Measurements from ENCODE around the gene CAPN6.

The CAPN6 gene

GRCh38 chrX:111254896-111255693 is 15.2 kb downstream of the CAPN6 start:
- no peak for TF ChIP-seq EZH2phosphoT487 (IDR thresholded peaks at IDR 0.05; ENCODE audit: borderline replicate concordance, low read length)
- TF ChIP-seq, protein P1, sequence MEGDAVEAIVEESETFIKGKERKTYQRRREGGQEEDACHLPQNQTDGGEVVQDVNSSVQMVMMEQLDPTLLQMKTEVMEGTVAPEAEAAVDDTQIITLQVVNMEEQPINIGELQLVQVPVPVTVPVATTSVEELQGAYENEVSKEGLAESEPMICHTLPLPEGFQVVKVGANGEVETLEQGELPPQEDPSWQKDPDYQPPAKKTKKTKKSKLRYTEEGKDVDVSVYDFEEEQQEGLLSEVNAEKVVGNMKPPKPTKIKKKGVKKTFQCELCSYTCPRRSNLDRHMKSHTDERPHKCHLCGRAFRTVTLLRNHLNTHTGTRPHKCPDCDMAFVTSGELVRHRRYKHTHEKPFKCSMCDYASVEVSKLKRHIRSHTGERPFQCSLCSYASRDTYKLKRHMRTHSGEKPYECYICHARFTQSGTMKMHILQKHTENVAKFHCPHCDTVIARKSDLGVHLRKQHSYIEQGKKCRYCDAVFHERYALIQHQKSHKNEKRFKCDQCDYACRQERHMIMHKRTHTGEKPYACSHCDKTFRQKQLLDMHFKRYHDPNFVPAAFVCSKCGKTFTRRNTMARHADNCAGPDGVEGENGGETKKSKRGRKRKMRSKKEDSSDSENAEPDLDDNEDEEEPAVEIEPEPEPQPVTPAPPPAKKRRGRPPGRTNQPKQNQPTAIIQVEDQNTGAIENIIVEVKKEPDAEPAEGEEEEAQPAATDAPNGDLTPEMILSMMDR (IDR thresholded peaks at IDR 0.05; ENCODE audit: low read depth, low read length, poor library complexity, severe bottlenecking): no peak
- Histone ChIP-seq H3K27ac (ENCODE audit: low read depth, low read length) (no peak overlapping the region), H3K4me1 (ENCODE audit: control insufficient read depth, low read length) (no peaks in the 10 kb centered on the region), H3K4me2 (ENCODE audit: low read length) (no peak overlapping the region), H4K20me1 (ENCODE audit: control insufficient read depth, insufficient read depth, low read depth, low read length) (no peaks in the 10 kb centered on the region), H3K27me3 (ENCODE audit: control insufficient read depth, low read length) (no peaks in the 10 kb centered on the region), H3K4me3 (ENCODE audit: low read length) (no peak overlapping the region), H3F3A (ENCODE audit: control insufficient read depth, insufficient read depth) (no peaks in the 10 kb centered on the region), H3K79me2 (ENCODE audit: control insufficient read depth, low read length) (no peaks in the 10 kb centered on the region), H3K9me3 (ENCODE audit: control insufficient read depth, insufficient read depth, low read length) (no peaks in the 10 kb centered on the region), H3K36me3 (ENCODE audit: control insufficient read depth, low read length) (no peaks in the 10 kb centered on the region), H3K9me2 (replicated peaks; ENCODE audit: control insufficient read depth, low read length) (no peaks in the 10 kb centered on the region)

- Histone ChIP-seq H3K4me1 (ENCODE audit: control insufficient read depth, low read length) (no peaks in the 10 kb centered on the region), H3K36me3 (ENCODE audit: control insufficient read depth, low read length) (no peaks in the 10 kb centered on the region), H3K9me2 (replicated peaks; ENCODE audit: control insufficient read depth, low read length) (no peaks in the 10 kb centered on the region), H3K27ac (ENCODE audit: low read depth, low read length) (no peak overlapping the region), H3K4me2 (ENCODE audit: low read length) (no peak overlapping the region), H3K9me3 (ENCODE audit: control insufficient read depth, insufficient read depth, low read length) (no peaks in the 10 kb centered on the region), H3K4me3 (ENCODE audit: low read length) (no peak overlapping the region), H3K79me2 (ENCODE audit: control insufficient read depth, low read length) (no peaks in the 10 kb centered on the region), H4K20me1 (ENCODE audit: control insufficient read depth, insufficient read depth, low read depth, low read length) (no peaks in the 10 kb centered on the region), H3F3A (ENCODE audit: control insufficient read depth, insufficient read depth) (no peaks in the 10 kb centered on the region), H3K27me3 (ENCODE audit: control insufficient read depth, low read length) (no peaks in the 10 kb centered on the region)
- TF ChIP-seq, protein P1 (IDR thresholded peaks at IDR 0.05; ENCODE audit: low read depth, low read length, poor library complexity, severe bottlenecking): peak; percentile 32
- no peak for TF ChIP-seq EZH2phosphoT487 (IDR thresholded peaks at IDR 0.05; ENCODE audit: borderline replicate concordance, low read length)
Observed at GRCh38 chrX:111244235-111244750, 26.0 kb downstream of the CAPN6 start.

GRCh38 chrX:111216293-111216801 is 53.9 kb downstream of the CAPN6 start:
- Histone ChIP-seq H3F3A (ENCODE audit: control insufficient read depth, insufficient read depth) (no peaks in the 10 kb centered on the region), H3K36me3 (ENCODE audit: control insufficient read depth, low read length) (no peaks in the 10 kb centered on the region), H3K4me1 (ENCODE audit: control insufficient read depth, low read length) (no peaks in the 10 kb centered on the region), H3K9me2 (replicated peaks; ENCODE audit: control insufficient read depth, low read length) (no peaks in the 10 kb centered on the region), H4K20me1 (ENCODE audit: control insufficient read depth, insufficient read depth, low read depth, low read length) (no peaks in the 10 kb centered on the region), H3K27ac (ENCODE audit: low read depth, low read length) (no peak overlapping the region), H3K4me2 (ENCODE audit: low read length) (no peak overlapping the region), H3K79me2 (ENCODE audit: control insufficient read depth, low read length) (no peaks in the 10 kb centered on the region), H3K9me3 (ENCODE audit: control insufficient read depth, insufficient read depth, low read length) (no peaks in the 10 kb centered on the region), H3K27me3 (ENCODE audit: control insufficient read depth, low read length) (no peaks in the 10 kb centered on the region), H3K4me3 (ENCODE audit: low read length) (no peak overlapping the region)
- no peak for TF ChIP-seq EZH2phosphoT487 (IDR thresholded peaks at IDR 0.05; ENCODE audit: borderline replicate concordance, low read length)
- TF ChIP-seq, protein P1 (IDR thresholded peaks at IDR 0.05; ENCODE audit: low read depth, low read length, poor library complexity, severe bottlenecking): no peak

Data from DOHH2 (cell line).